Measurements from ENCODE around the gene PINK1. TPM values are rescaled to one million over a fixed set of nuclear protein-coding genes. Genes with fewer than 3 reads are reported as not detected.

Gene PINK1
- polyA plus RNA-seq, 4 donors: 35.1 to 120 (median 60.6) TPM

DNA sequence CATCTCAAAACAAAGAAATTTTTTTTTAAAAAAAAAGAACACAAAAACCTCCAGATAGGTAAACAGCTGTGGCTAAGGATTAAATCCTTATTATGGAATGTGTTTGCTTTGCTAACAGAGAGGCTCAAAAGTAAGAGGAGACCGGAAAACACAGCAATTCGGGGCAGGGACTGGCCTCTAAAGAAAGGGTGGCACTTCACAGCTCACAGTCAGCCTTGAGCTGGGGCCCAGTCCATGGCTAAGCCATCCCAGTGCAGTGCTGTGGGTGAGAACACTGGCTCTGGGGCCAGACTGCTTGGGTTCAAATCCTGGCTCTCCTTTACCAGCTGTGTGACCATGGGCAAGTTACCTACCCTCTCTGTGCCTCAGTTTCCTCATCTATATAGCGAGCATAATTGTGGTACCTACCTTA lies 56.4 kb downstream of the PINK1 start:
- H3K9me3 ChIP-seq (ENCODE audit: control insufficient read depth in 2 of 2, insufficient read depth in 1 of 2, low read depth in 1 of 2, low read length in 1 of 2): peaks cover 0 to 4% of the 10 kb centered on the region in 2 donors
- 73 to 86% (median 81%) methylated on average over 3 of the region's 3 CpGs for WGBS, 3 donors
- FAIRE-seq (no peak), DNase-seq (no peak)
- no peak overlapping the region for H3K4me3 ChIP-seq (ENCODE audit: low read depth in 1 of 3, low read length in 3 of 3)
- H3K27ac ChIP-seq (ENCODE audit: low read depth in 1 of 3, low read length in 2 of 3): no peak overlapping the region
- no peaks in the 10 kb centered on the region for H3K36me3 ChIP-seq (ENCODE audit: control insufficient read depth in 3 of 3, insufficient read depth in 2 of 3, low read depth in 1 of 3, low read length in 3 of 3)
- no peaks in the 10 kb centered on the region for H3K27me3 ChIP-seq (ENCODE audit: control insufficient read depth in 3 of 3, insufficient read depth in 3 of 3, low read length in 3 of 3)
- no peaks in the 10 kb centered on the region for H3K4me1 ChIP-seq (ENCODE audit: control insufficient read depth in 3 of 3, insufficient read depth in 2 of 3, low read depth in 1 of 3, low read length in 2 of 3)

DNA sequence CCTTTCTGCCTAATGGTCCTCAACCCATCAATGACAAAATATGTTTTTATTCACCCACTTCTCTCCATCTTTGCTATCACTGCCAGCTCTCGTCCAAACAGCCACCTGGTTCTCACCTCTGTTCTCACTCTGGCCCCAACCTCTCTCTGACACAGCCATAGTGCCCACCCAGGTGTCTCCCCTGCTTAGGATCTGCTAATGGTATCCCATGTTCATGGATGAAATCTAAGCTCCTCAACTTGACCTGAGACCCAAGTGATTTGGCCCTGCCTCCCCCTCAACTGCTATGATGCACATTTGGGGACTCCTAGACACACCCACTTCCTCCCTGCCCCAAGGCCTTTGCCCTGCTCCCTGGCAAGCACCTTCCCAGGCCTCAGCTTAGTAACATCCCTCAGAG lies 58.6 kb downstream of the PINK1 start:
- no peak for FAIRE-seq
- Histone ChIP-seq H3K9me3 (ENCODE audit: control insufficient read depth in 2 of 2, insufficient read depth in 1 of 2, low read depth in 1 of 2, low read length in 1 of 2) (peaks cover 0 to 4% of the 10 kb centered on the region in 2 donors), H3K36me3 (ENCODE audit: control insufficient read depth in 3 of 3, insufficient read depth in 2 of 3, low read depth in 1 of 3, low read length in 3 of 3) (no peaks in the 10 kb centered on the region), H3K4me1 (ENCODE audit: control insufficient read depth in 3 of 3, insufficient read depth in 2 of 3, low read depth in 1 of 3, low read length in 2 of 3) (peaks cover 0 to 4% (median 0%) of the 10 kb centered on the region in 3 donors), H3K4me3 (ENCODE audit: low read depth in 1 of 3, low read length in 3 of 3) (no peak overlapping the region), H3K27me3 (ENCODE audit: control insufficient read depth in 3 of 3, insufficient read depth in 3 of 3, low read length in 3 of 3) (no peaks in the 10 kb centered on the region), H3K27ac (ENCODE audit: low read depth in 1 of 3, low read length in 2 of 3) (no peak overlapping the region)
- no peak for DNase-seq
- 81 to 95% (median 81%) methylated on average over 1 of the region's 1 CpG for WGBS, 3 donors

DNA sequence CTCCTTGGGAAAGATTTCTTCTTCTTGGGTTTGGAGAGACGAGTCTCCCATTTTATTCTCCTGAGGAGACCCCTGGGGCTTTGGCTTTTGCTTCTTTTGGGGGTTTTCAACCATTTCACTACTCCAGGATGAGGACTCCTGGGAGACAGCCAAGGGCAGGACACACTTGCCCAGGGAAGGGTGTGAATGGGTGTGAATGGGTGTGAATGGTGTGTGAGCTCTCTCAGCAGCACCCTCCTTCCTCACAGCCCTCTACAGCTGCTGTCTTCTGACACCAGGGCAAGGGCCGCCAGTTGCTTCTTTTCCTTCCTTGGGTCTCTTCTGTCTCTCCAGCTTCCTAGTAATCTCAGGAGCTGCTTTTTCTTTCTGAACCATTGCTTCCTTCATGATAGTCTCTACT lies 60.4 kb downstream of the PINK1 start:
- Histone ChIP-seq H3K27ac (ENCODE audit: low read depth in 1 of 3, low read length in 2 of 3) (no peak overlapping the region), H3K27me3 (ENCODE audit: control insufficient read depth in 3 of 3, insufficient read depth in 3 of 3, low read length in 3 of 3) (no peaks in the 10 kb centered on the region), H3K4me3 (ENCODE audit: low read depth in 1 of 3, low read length in 3 of 3) (no peak overlapping the region), H3K4me1 (ENCODE audit: control insufficient read depth in 3 of 3, insufficient read depth in 2 of 3, low read depth in 1 of 3, low read length in 2 of 3) (peaks cover 0 to 4% (median 0%) of the 10 kb centered on the region in 3 donors), H3K36me3 (ENCODE audit: control insufficient read depth in 3 of 3, insufficient read depth in 2 of 3, low read depth in 1 of 3, low read length in 3 of 3) (no peaks in the 10 kb centered on the region), H3K9me3 (ENCODE audit: control insufficient read depth in 2 of 2, insufficient read depth in 1 of 2, low read depth in 1 of 2, low read length in 1 of 2) (peaks cover 0 to 4% of the 10 kb centered on the region in 2 donors)
- FAIRE-seq: no peak
- DNase-seq: no peak
- 74 to 84% (median 77%) methylated on average over 2 of the region's 2 CpGs for WGBS, 3 donors

DNA sequence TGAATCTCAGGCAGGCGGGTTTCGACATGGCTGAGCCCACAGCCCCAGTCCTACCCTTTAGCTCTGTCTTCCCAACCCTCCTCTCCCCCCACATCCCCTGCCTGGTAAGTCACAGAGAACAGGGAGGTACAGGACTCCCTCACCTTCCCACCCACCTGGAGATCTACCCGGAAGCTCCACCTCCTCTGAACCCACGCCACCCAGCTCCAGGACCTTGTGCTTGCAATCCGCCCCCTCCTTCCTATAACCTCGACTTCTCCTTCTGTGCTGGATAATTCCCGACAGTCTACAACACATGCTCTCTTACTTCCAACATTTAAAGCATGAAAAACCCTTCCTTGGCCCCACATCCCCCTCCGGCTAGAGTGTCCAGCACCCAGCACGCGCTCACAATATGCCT lies 62.3 kb downstream of the PINK1 start:
- Histone ChIP-seq H3K36me3 (ENCODE audit: control insufficient read depth in 3 of 3, insufficient read depth in 2 of 3, low read depth in 1 of 3, low read length in 3 of 3) (no peaks in the 10 kb centered on the region), H3K27me3 (ENCODE audit: control insufficient read depth in 3 of 3, insufficient read depth in 3 of 3, low read length in 3 of 3) (no peaks in the 10 kb centered on the region), H3K4me1 (ENCODE audit: control insufficient read depth in 3 of 3, insufficient read depth in 2 of 3, low read depth in 1 of 3, low read length in 2 of 3) (peaks cover 0 to 4% (median 0%) of the 10 kb centered on the region in 3 donors), H3K4me3 (ENCODE audit: low read depth in 1 of 3, low read length in 3 of 3) (no peak overlapping the region), H3K27ac (ENCODE audit: low read depth in 1 of 3, low read length in 2 of 3) (no peak overlapping the region), H3K9me3 (ENCODE audit: control insufficient read depth in 2 of 2, insufficient read depth in 1 of 2, low read depth in 1 of 2, low read length in 1 of 2) (peaks cover 0 to 4% of the 10 kb centered on the region in 2 donors)
- DNase-seq: no peak
- WGBS, 3 donors: 81 to 86% (median 82%) methylated on average over 10 of the region's 10 CpGs
- no peak for FAIRE-seq

DNA sequence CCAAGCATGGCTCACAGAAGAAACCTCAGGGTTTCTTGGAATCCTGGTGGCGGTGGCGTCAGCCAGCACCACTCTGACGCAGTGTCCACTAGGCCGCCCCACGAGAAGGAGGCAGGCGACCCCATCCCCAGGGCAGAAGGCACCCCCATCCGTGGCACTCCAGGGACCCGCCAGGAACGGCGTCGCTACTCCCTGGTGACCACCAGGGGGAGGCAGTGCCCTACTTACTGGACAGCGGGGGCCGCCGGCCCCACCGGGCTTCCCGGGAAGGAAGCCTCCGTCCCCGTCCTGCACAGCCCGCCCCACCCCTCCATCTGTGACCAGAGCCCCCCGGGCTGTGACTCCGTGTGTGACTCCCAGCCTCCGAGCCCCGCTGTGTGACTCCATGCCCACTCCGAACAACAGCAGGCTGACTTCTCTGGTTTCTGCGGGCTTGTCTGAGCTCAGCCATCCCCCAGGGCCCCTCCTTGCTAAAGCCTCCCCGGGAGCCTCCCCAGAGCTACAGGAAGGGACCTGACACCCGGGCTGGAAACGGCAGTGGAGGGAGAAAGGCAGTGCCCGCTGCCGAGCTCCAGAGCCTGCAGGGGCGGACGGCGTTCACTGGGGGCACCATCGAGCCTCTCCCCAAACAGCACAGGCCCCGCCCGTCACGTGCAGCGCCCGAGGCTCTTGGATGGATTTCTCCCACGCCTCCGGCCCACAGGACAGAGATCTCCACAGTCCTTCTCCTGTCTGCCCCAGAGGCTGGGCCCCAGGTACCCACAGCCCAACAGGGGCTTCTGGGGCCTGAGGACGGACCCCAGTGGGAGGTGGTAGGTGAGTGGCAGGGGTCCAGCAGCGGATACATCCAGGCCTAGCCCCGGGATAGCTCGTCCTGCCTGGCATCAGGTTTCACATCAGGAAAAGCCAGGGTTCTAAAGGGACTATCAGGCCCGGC lies 63.4 kb downstream of the PINK1 start:
- no peak for FAIRE-seq
- H3K36me3 ChIP-seq (ENCODE audit: control insufficient read depth in 3 of 3, insufficient read depth in 2 of 3, low read depth in 1 of 3, low read length in 3 of 3): no peaks in the 10 kb centered on the region
- H3K4me1 ChIP-seq (ENCODE audit: control insufficient read depth in 3 of 3, insufficient read depth in 2 of 3, low read depth in 1 of 3, low read length in 2 of 3): peaks cover 0 to 4% (median 4%) of the 10 kb centered on the region in 3 donors
- H3K4me3 ChIP-seq (ENCODE audit: low read depth in 1 of 3, low read length in 3 of 3): peak overlapping the region in 2 of 3 donors; percentile 61 to 65
- DNase-seq: peak; percentile 75 to 91
- H3K27ac ChIP-seq (ENCODE audit: low read depth in 1 of 3, low read length in 2 of 3): peak overlapping the region in 2 of 3 donors; percentile 47 to 56
- no peaks in the 10 kb centered on the region for H3K27me3 ChIP-seq (ENCODE audit: control insufficient read depth in 3 of 3, insufficient read depth in 3 of 3, low read length in 3 of 3)
- peaks cover 0 to 4% of the 10 kb centered on the region in 2 donors for H3K9me3 ChIP-seq (ENCODE audit: control insufficient read depth in 2 of 2, insufficient read depth in 1 of 2, low read depth in 1 of 2, low read length in 1 of 2)
- WGBS, 3 donors: 3 to 4% (median 3%) methylated on average over 40 to 46 of the region's 46 CpGs

DNA sequence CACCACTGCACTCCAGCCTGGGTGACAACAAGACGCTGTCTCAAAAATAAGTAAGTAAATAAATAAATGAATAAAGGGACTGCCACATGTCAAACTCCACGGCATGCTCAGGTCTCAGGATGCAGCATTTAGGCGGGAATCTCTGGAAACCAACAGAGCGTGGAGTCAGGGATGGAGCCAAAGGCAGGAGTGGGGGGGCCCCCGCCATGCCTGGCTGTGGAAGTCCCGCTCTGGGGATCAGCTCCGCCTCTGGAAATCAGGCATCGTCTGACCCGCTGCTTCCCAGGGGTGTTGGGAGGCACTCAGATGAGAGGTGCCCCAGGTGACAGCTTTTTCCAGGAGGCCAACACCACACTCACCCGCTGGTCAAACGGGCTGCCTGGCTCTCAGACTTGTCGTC lies 64.3 kb downstream of the PINK1 start:
- no peak overlapping the region for H3K4me3 ChIP-seq (ENCODE audit: low read depth in 1 of 3, low read length in 3 of 3)
- no peak overlapping the region for H3K27ac ChIP-seq (ENCODE audit: low read depth in 1 of 3, low read length in 2 of 3)
- no peaks in the 10 kb centered on the region for H3K36me3 ChIP-seq (ENCODE audit: control insufficient read depth in 3 of 3, insufficient read depth in 2 of 3, low read depth in 1 of 3, low read length in 3 of 3)
- 74 to 85% (median 79%) methylated on average over 12 of the region's 12 CpGs for WGBS, 3 donors
- DNase-seq: no peak
- H3K9me3 ChIP-seq (ENCODE audit: control insufficient read depth in 2 of 2, insufficient read depth in 1 of 2, low read depth in 1 of 2, low read length in 1 of 2): no peaks in the 10 kb centered on the region
- peaks cover 0 to 10% (median 4%) of the 10 kb centered on the region in 3 donors for H3K4me1 ChIP-seq (ENCODE audit: control insufficient read depth in 3 of 3, insufficient read depth in 2 of 3, low read depth in 1 of 3, low read length in 2 of 3)
- no peak for FAIRE-seq
- no peaks in the 10 kb centered on the region for H3K27me3 ChIP-seq (ENCODE audit: control insufficient read depth in 3 of 3, insufficient read depth in 3 of 3, low read length in 3 of 3)

DNA sequence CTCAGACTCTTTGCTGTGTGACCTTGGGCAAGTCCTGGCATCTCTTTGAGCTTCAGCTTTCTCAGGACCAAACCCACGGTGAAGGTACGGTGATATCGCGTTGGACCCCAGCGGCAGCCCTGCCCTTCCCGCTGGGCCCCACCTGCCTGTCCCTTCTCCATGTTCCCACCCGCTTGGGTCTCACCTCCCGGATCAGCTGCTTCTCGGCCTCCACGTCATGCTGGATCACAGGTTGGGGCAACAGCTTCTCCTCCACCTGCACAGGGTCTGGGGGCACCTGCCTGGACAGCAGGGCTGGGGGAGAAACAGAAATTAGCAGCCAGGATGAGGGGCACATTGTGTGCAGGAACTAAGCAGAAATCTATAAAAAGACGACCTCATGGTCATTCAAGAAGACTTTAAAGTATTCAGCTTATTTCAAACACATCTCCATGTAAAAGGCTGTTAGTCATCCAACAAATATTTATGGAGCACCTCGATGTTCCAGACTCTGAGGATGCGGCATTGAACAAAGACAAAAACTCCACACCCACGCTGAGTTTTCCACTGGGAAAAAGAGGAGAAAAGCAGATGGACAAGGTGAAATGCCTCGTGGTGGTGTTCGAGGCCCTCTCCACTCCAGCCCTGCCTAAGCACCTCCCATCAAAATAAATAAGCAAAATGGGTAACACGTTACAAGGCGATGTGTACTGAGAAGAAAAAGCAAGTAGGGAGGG lies 65.1 kb downstream of the PINK1 start:
- H3K4me3 ChIP-seq (ENCODE audit: low read depth in 1 of 3, low read length in 3 of 3): no peak overlapping the region
- no peak for DNase-seq
- FAIRE-seq: no peak
- no peaks in the 10 kb centered on the region for H3K27me3 ChIP-seq (ENCODE audit: control insufficient read depth in 3 of 3, insufficient read depth in 3 of 3, low read length in 3 of 3)
- H3K36me3 ChIP-seq (ENCODE audit: control insufficient read depth in 3 of 3, insufficient read depth in 2 of 3, low read depth in 1 of 3, low read length in 3 of 3): no peaks in the 10 kb centered on the region
- no peaks in the 10 kb centered on the region for H3K9me3 ChIP-seq (ENCODE audit: control insufficient read depth in 2 of 2, insufficient read depth in 1 of 2, low read depth in 1 of 2, low read length in 1 of 2)
- H3K27ac ChIP-seq (ENCODE audit: low read depth in 1 of 3, low read length in 2 of 3): no peak overlapping the region
- peaks cover 0 to 10% (median 4%) of the 10 kb centered on the region in 3 donors for H3K4me1 ChIP-seq (ENCODE audit: control insufficient read depth in 3 of 3, insufficient read depth in 2 of 3, low read depth in 1 of 3, low read length in 2 of 3)
- WGBS, 3 donors: 81 to 88% (median 86%) methylated on average over 18 of the region's 18 CpGs

DNA sequence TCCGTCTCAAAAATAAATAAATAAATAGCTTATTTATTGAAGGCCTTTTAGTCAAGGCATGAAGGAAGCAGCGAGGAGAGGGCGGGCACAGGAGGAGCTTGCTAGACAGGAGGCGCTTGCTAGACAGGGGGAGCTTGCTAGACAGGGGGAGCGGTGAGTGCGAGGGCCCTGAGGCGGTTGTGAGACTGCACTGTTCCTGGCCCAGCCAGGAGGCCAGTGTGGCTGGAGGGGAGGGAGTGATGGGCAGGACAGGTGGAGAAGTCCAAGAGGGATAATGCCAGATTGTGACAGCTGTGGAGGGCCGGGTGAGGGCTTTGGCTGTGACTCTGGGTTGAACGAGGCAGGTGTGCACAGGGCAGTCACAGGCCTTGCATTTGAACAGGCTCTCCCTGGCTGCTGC lies 66.3 kb downstream of the PINK1 start:
- Histone ChIP-seq H3K4me1 (ENCODE audit: control insufficient read depth in 3 of 3, insufficient read depth in 2 of 3, low read depth in 1 of 3, low read length in 2 of 3) (peaks cover 0 to 10% (median 4%) of the 10 kb centered on the region in 3 donors), H3K9me3 (ENCODE audit: control insufficient read depth in 2 of 2, insufficient read depth in 1 of 2, low read depth in 1 of 2, low read length in 1 of 2) (no peaks in the 10 kb centered on the region), H3K36me3 (ENCODE audit: control insufficient read depth in 3 of 3, insufficient read depth in 2 of 3, low read depth in 1 of 3, low read length in 3 of 3) (no peaks in the 10 kb centered on the region), H3K27me3 (ENCODE audit: control insufficient read depth in 3 of 3, insufficient read depth in 3 of 3, low read length in 3 of 3) (no peaks in the 10 kb centered on the region), H3K27ac (ENCODE audit: low read depth in 1 of 3, low read length in 2 of 3) (no peak overlapping the region), H3K4me3 (ENCODE audit: low read depth in 1 of 3, low read length in 3 of 3) (no peak overlapping the region)
- WGBS, 3 donors: 81 to 85% (median 83%) methylated on average over 9 of the region's 9 CpGs
- DNase-seq: no peak
- no peak for FAIRE-seq
